ENCODE data around the gene RCVRN.

DNA sequence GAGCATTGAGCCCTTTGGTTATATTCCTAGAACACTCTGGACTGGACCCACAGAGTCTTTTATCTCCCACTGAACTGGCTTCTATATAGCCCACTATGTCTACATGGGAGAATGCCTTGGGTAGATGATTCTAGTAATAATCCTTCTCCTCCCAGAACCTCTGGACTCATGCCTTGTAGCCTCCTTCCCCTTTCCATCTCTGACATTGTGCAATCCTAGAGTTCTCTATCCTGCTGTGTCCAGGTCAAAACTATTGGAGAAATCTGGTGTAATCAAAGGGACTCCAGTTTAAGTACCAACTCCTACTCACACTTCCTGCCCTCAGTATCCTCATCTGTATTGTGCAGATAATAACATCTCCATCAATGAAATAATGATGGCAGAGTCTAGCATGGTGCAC lies 9.1 kb downstream of the RCVRN start:
- TF ChIP-seq, protein P1, sequence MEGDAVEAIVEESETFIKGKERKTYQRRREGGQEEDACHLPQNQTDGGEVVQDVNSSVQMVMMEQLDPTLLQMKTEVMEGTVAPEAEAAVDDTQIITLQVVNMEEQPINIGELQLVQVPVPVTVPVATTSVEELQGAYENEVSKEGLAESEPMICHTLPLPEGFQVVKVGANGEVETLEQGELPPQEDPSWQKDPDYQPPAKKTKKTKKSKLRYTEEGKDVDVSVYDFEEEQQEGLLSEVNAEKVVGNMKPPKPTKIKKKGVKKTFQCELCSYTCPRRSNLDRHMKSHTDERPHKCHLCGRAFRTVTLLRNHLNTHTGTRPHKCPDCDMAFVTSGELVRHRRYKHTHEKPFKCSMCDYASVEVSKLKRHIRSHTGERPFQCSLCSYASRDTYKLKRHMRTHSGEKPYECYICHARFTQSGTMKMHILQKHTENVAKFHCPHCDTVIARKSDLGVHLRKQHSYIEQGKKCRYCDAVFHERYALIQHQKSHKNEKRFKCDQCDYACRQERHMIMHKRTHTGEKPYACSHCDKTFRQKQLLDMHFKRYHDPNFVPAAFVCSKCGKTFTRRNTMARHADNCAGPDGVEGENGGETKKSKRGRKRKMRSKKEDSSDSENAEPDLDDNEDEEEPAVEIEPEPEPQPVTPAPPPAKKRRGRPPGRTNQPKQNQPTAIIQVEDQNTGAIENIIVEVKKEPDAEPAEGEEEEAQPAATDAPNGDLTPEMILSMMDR (IDR thresholded peaks at IDR 0.05), result no peak
- TF ChIP-seq POLR2A (IDR thresholded peaks at IDR 0.05) (no peak), POLR2AphosphoS5 (IDR thresholded peaks at IDR 0.05) (no peak), EP300 (IDR thresholded peaks at IDR 0.05; ENCODE audit: low read depth) (no peak)

Measured in transverse colon (tissue), 4 donors.